Fibroblast of lung (primary cell): ENCODE measurements around the gene HOXD11. TPM values are rescaled to one million over a fixed set of nuclear protein-coding genes. Genes with fewer than 3 reads are reported as not detected.

Experiments used
- DNase-seq, 2 donors: peaks; one replicate each; pipeline versions ENCODE4 v3.0.0 to v3.0.0-alpha.2; 2010; ENCODE audit warnings: low read depth in 2 of 2
- H2AFZ ChIP-seq: 2 replicates; pipeline ENCODE4 v1.5.1; 2012; ENCODE audit warnings: low read length, control low read depth, inconsistent platforms
- H3K27ac ChIP-seq: 2 replicates; pipeline ENCODE4 v1.5.1; 2011; ENCODE audit warnings: low read length, control low read depth; ENCODE audit not compliant: insufficient read depth
- H3K27me3 ChIP-seq: 2 replicates; pipeline ENCODE4 v1.5.1; 2011; ENCODE audit warnings: mild to moderate bottlenecking, low read length; ENCODE audit not compliant: control insufficient read depth, insufficient read depth
- H3K36me3 ChIP-seq: 2 replicates; pipeline ENCODE4 v1.5.1; 2011; ENCODE audit warnings: low read length; ENCODE audit not compliant: control insufficient read depth, insufficient read depth
- H3K4me1 ChIP-seq: 2 replicates; pipeline ENCODE4 v1.5.1; 2011; ENCODE audit warnings: low read length; ENCODE audit not compliant: control insufficient read depth, insufficient read depth; ENCODE audit errors: extremely low read depth
- H3K4me2 ChIP-seq: 2 replicates; pipeline ENCODE4 v1.5.1; 2011; ENCODE audit warnings: low read length, control low read depth; ENCODE audit not compliant: insufficient read depth; ENCODE audit errors: extremely low read depth
- H3K4me3 ChIP-seq, 4 experiments: fragments of 200-600 bp in 1 of 4; sonication (generic) in 1 of 4; replicated peaks in 1 of 4; 2 replicates each; pipeline ENCODE4 v1.5.1; 2011 to 2016; ENCODE audit warnings: low read length in 4 of 4, low read depth in 3 of 4, mild to moderate bottlenecking in 3 of 4, control low read depth in 2 of 4, inconsistent platforms in 1 of 4, mixed read lengths in 1 of 4; ENCODE audit not compliant: insufficient read depth in 1 of 4; ENCODE audit errors: control extremely low read depth in 1 of 4
- H3K79me2 ChIP-seq: 2 replicates; pipeline ENCODE4 v1.5.1; 2012; ENCODE audit warnings: mild to moderate bottlenecking, low read length, inconsistent platforms; ENCODE audit not compliant: control insufficient read depth, insufficient read depth
- H3K9ac ChIP-seq: 2 replicates; pipeline ENCODE4 v1.5.1; 2011; ENCODE audit warnings: mild to moderate bottlenecking, low read length, control low read depth; ENCODE audit not compliant: insufficient read depth
- H3K9me3 ChIP-seq: 2 replicates; pipeline ENCODE4 v1.5.1; 2012; ENCODE audit warnings: low read depth, low read length; ENCODE audit not compliant: control insufficient read depth, insufficient read depth
- H4K20me1 ChIP-seq: 2 replicates; pipeline ENCODE4 v1.5.1; 2011; ENCODE audit warnings: low read length; ENCODE audit not compliant: control insufficient read depth, insufficient read depth; ENCODE audit errors: extremely low read depth
- EZH2 ChIP-seq: IDR thresholded peaks from 2 replicates; pipeline ENCODE4 v1.5.1; 2012; ENCODE audit warnings: low read length, control low read depth, mild to moderate bottlenecking; ENCODE audit errors: missing control alignments
- polyA plus RNA-seq, 2 donors: library from polyadenylated mRNA; depleted of rRNA in 1 of 2; stranded (reverse) in 1 of 2; unstranded in 1 of 2; fragments of >200 nt; gene quantifications; 2 replicates each; pipeline ENCODE4 v1.2.1, GENCODE V29; 2011 to 2012; ENCODE audit warnings: missing spikeins in 1 of 2
- total RNA-seq: library from RNA; depleted of rRNA; stranded (reverse); fragments of >200 nt; gene quantifications from 2 replicates; pipeline ENCODE4 v1.2.1, GENCODE V29; 2014
- TF ChIP-seq, protein P1 (sequence below), 2 donors: IDR thresholded peaks in 1 of 2; conservative IDR thresholded peaks in 1 of 2; 1 replicate in 1 of 2; 2 replicates in 1 of 2; pipeline ENCODE4 v1.5.1; 2011 to 2012; ENCODE audit warnings: low read length in 2 of 2, control low read depth in 1 of 2, inconsistent platforms in 1 of 2, low read depth in 1 of 2, mild to moderate bottlenecking in 1 of 2

HOXD11 gene
- total and polyA plus RNA-seq, 2 donors (not counting 1 experiment from before 2014, with no cell fraction given): not detected

DNA sequence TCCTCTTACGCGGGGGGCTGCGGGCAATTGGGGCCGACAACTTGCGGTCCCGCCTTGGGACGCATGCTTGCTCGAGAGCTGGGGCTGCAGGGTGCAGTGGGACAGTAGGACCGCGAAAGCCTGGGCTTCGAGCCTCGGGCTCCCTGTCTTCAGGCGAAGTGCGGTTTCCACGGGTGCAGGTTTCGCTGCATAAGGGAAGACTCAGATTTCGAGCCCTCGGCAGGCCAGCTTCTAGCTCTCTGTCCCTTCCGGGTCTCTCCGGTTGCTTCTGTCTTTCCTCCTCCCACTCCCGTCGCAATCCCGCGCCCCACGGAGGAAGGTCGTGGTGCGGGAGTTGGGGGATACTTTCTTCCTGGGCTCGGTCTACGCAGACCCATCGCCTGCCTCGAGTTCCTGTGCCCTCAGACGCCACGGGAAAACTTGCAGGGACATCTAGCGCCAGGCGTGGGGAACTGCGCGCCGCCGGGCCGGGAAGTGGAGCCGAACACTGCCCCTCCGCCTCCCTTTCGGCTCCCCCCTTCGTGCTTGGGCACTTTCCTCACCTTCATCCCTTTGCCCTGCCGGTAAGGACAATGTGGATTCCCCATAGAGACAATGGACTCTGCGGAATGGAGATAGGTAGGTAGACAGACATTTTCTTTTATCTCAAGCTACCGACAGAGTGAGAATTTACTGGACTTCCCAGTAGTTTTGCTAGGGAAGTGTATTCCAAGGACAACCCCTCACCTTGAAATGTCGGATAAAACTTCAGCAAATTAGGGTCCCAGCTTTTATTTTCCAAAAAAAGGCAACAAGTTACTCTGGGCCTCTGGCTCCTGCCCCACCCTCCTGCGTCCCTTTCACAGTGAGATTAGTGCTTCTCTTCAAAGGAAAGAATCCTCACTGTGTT lies 18.8 kb upstream of the HOXD11 start:
- Histone ChIP-seq H3K4me2 (peak overlapping the region; percentile 1), H3K9ac (no peak overlapping the region), H3K4me1 (no peaks in the 10 kb centered on the region), H3K4me3 (peak overlapping the region in 1 of 4 experiments; percentile 19), H4K20me1 (no peaks in the 10 kb centered on the region), H3K27ac (no peak overlapping the region), H3K27me3 (peaks cover 83% of the 10 kb centered on the region), H2AFZ (no peak overlapping the region), H3K9me3 (no peaks in the 10 kb centered on the region), H3K36me3 (no peaks in the 10 kb centered on the region), H3K79me2 (no peaks in the 10 kb centered on the region)
- TF ChIP-seq EZH2: peak; percentile 51
- TF ChIP-seq, protein P1, sequence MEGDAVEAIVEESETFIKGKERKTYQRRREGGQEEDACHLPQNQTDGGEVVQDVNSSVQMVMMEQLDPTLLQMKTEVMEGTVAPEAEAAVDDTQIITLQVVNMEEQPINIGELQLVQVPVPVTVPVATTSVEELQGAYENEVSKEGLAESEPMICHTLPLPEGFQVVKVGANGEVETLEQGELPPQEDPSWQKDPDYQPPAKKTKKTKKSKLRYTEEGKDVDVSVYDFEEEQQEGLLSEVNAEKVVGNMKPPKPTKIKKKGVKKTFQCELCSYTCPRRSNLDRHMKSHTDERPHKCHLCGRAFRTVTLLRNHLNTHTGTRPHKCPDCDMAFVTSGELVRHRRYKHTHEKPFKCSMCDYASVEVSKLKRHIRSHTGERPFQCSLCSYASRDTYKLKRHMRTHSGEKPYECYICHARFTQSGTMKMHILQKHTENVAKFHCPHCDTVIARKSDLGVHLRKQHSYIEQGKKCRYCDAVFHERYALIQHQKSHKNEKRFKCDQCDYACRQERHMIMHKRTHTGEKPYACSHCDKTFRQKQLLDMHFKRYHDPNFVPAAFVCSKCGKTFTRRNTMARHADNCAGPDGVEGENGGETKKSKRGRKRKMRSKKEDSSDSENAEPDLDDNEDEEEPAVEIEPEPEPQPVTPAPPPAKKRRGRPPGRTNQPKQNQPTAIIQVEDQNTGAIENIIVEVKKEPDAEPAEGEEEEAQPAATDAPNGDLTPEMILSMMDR (conservative IDR thresholded peaks at IDR 0.05 in 1 of 2, IDR thresholded peaks at IDR 0.05 in 1 of 2; ENCODE audit: low read depth in 1 of 2, low read length in 2 of 2): peak; percentile 79 to 81
- DNase-seq: peak; percentile 34 to 42

DNA sequence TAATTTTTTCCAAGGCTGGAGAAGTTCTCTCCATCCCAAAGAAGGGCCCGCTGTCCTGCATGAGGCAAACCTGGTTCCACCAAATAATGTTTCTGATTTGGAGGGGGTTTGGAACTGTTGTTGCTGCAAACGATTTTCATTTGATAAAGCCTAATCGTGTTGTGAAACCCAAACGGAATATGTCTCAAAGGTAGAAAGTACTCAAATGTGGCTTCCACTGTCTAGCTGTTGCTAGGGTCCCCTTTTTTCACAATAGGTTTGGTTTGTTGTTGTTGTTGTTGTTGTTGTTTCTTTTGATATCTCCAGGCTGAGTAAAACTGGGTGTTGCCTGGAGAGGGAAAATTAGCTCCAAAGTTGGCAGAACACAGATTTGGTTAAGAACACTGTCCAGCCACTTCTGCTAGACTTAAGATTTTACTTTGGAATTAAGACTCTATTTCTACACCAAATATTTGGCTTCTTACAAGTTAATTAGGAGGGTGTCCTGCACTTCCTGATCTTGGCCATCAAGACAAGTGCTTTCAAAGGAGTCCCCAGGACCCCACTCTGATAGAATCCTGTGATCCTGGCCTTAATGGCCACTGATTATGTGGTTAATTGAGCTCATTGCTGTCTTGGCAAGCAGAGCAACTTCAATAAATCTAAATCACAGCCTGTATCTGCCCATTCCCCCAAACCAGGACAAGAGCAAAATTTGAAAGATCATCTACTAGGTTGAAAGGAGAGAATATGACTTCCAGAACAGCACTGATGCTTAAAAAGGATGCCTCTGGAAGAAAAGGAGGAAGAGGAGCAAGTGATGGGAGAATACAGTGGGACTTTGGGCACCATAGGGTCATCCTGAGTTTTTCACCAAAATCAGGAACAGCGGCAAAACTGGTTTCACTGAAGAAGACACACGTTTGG lies 17.9 kb upstream of the HOXD11 start:
- H3K4me3 ChIP-seq: no peak overlapping the region
- H3K79me2 ChIP-seq: no peaks in the 10 kb centered on the region
- H3K27me3 ChIP-seq: peaks cover 85% of the 10 kb centered on the region
- no peaks in the 10 kb centered on the region for H3K4me1 ChIP-seq
- DNase-seq: no peak
- no peak overlapping the region for H2AFZ ChIP-seq
- no peak overlapping the region for H3K9ac ChIP-seq
- H3K4me2 ChIP-seq: no peak overlapping the region
- TF ChIP-seq, protein P1 (conservative IDR thresholded peaks at IDR 0.05 in 1 of 2, IDR thresholded peaks at IDR 0.05 in 1 of 2; ENCODE audit: low read depth in 1 of 2, low read length in 2 of 2): no peak
- TF ChIP-seq EZH2: no peak
- H3K9me3 ChIP-seq: no peaks in the 10 kb centered on the region
- no peaks in the 10 kb centered on the region for H4K20me1 ChIP-seq
- no peak overlapping the region for H3K27ac ChIP-seq
- no peaks in the 10 kb centered on the region for H3K36me3 ChIP-seq

DNA sequence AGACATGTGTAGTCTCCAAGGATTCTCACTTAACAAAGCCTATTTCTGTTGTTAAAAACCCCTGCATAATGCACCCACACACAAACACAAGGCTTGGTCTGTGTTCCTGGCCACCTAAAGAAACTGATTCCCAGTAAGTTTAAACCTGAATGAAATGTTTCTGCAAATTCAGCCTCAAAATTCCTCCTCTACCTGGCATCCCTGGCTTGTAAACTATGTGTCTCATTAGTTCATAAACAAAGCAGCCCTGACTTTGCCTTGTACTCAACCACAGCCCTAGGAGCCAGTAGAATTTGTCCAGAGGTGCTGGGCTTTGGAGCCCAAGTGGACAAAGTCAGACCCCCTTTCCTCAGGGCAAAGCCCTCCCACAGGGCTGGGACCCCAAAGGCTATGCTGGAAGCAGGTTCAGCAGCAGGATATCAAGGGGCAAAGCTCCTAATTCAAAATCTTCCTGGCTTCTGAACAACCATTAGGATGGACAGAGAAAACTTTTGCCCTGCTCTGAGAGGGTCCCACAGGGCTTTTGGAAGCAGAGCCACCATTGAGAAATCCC lies 17.2 kb upstream of the HOXD11 start:
- Histone ChIP-seq H3K36me3 (no peaks in the 10 kb centered on the region), H3K9me3 (no peaks in the 10 kb centered on the region), H3K27me3 (peaks cover 86% of the 10 kb centered on the region), H3K79me2 (no peaks in the 10 kb centered on the region), H4K20me1 (no peaks in the 10 kb centered on the region), H3K4me2 (no peak overlapping the region), H3K4me1 (no peaks in the 10 kb centered on the region), H2AFZ (no peak overlapping the region), H3K9ac (no peak overlapping the region), H3K27ac (no peak overlapping the region), H3K4me3 (no peak overlapping the region)
- no peak for DNase-seq
- TF ChIP-seq, protein P1 (conservative IDR thresholded peaks at IDR 0.05 in 1 of 2, IDR thresholded peaks at IDR 0.05 in 1 of 2; ENCODE audit: low read depth in 1 of 2, low read length in 2 of 2): no peak
- no peak for TF ChIP-seq EZH2
